GM11168 (cell line): ENCODE measurements around the gene MGAT1.
"Not testable (repeated sequence)": the region's sequence is repeated elsewhere in the genome, so short reads cannot be mapped to it uniquely, and the experiment has no call there.

Experiments
- in situ Hi-C: fragments of 300-500 bp; cut with MboI; formaldehyde crosslinking; loops from one replicate; pipeline ENCODE4 v1.12.0; 2022; ENCODE audit warnings: low sequenced_read_pairs; ENCODE audit not compliant: unreplicated experiment

The MGAT1 gene

GRCh38 chr5:180802325-180803180 is at the start of gene MGAT1:
Gene MGAT1, minus strand, starts transcription at chr5:180802806. Its CDS starts 9,835 bp downstream, at chr5:180792971.
- in situ Hi-C loops = loop anchor here (10.0 kb wide), 1 partner anchor 62 kb away; the partner anchor contains the start of gene ZFP62

- in situ Hi-C loops = no loop called here
These were observed 48.0 kb upstream of the MGAT1 start for GRCh38 chr5:180850434-180851078.

GRCh38 chr5:180849827-180850226 is 47.2 kb upstream of the MGAT1 start:
- in situ Hi-C loops = no loop called here

GRCh38 chr5:180848878-180849277 is 46.3 kb upstream of the MGAT1 start:
- in situ Hi-C loops = no loop called here

GRCh38 chr5:180848265-180848664 is 45.7 kb upstream of the MGAT1 start:
- in situ Hi-C loops = no loop called here

- in situ Hi-C loops = no loop called here
These were observed 44.4 kb upstream of the MGAT1 start for GRCh38 chr5:180847026-180847425.

- in situ Hi-C loops = no loop called here
These were observed 42.3 kb upstream of the MGAT1 start for GRCh38 chr5:180844858-180845257.

- in situ Hi-C loops = no loop called here
These were observed 41.8 kb upstream of the MGAT1 start for GRCh38 chr5:180844432-180844831.

- in situ Hi-C loops = no loop called here
These were observed 37.3 kb upstream of the MGAT1 start for GRCh38 chr5:180839935-180840334.

- in situ Hi-C loops = no loop called here
These were observed 36.6 kb upstream of the MGAT1 start for GRCh38 chr5:180839227-180839626.

- in situ Hi-C loops = no loop called here
These were observed 34.9 kb upstream of the MGAT1 start for GRCh38 chr5:180837478-180837877.

- in situ Hi-C loops = no loop called here
These were observed 30.0 kb upstream of the MGAT1 start for GRCh38 chr5:180832638-180833068.

GRCh38 chr5:180831139-180832093 is 28.8 kb upstream of the MGAT1 start:
- in situ Hi-C loops = no loop called here

GRCh38 chr5:180830253-180831138 is 27.9 kb upstream of the MGAT1 start:
- in situ Hi-C loops = no loop called here

GRCh38 chr5:180829726-180830125 is 27.1 kb upstream of the MGAT1 start:
- in situ Hi-C loops = no loop called here

- in situ Hi-C loops = not testable (repeated sequence)
These were observed 26.3 kb upstream of the MGAT1 start for GRCh38 chr5:180828756-180829531.

- in situ Hi-C loops = not testable (repeated sequence)
These were observed 24.8 kb upstream of the MGAT1 start for GRCh38 chr5:180827374-180827773.

- in situ Hi-C loops = no loop called here
These were observed 23.3 kb upstream of the MGAT1 start for GRCh38 chr5:180825768-180826525.
